Motor neuron (in vitro differentiated cells): ENCODE results near the gene STMP1. TPM values are rescaled to one million over a fixed set of nuclear protein-coding genes. Genes with fewer than 3 reads are reported as not detected.

ENCODE experiments used
- ATAC-seq, 8 experiments: fragments of 200-7000 bp; cut with Tn5 transposase; replicated peaks in 6 of 8; 2 replicates each; pipeline ENCODE4 v1.8.0; 2021; ENCODE audit warnings: mild to moderate bottlenecking in 8 of 8, moderate library complexity in 8 of 8
- H3K27ac ChIP-seq, 2 donors: fragments of 250-450 bp; sonication (Bioruptor Pico); 2 replicates each; pipeline ENCODE4 v1.9.0; 2021; ENCODE audit warnings: antibody characterized with exemption in 2 of 2, mild to moderate bottlenecking in 2 of 2, moderate library complexity in 1 of 2
- H3K4me1 ChIP-seq, 2 donors: fragments of 250-450 bp; sonication (Bioruptor Pico); replicated peaks in 1 of 2; 2 replicates each; pipeline ENCODE4 v1.6.1; 2021; ENCODE audit warnings: antibody characterized with exemption in 2 of 2, mild to moderate bottlenecking in 2 of 2, moderate library complexity in 1 of 2
- H3K4me3 ChIP-seq, 5 donors: fragments of 250-450 bp; sonication (Bioruptor Pico); 2 replicates each; pipeline ENCODE4 v1.9.0; 2021; ENCODE audit warnings: antibody characterized with exemption in 5 of 5, mild to moderate bottlenecking in 5 of 5, moderate library complexity in 4 of 5
- WGBS, 10 experiments: fragments of 450-650 bp; shearing (Covaris generic); methylation state at CpG; one replicate each; pipeline ENCODE4 v1.0.0; 2022; 5-methylcytosine and 5-hydroxymethylcytosine counted together
- in situ Hi-C, 9 experiments: fragments of 400-800 bp; cut with MboI; loops; one replicate each; pipeline ENCODE4 v1.15.0; 2021; ENCODE audit warnings: low sequenced_read_pairs in 9 of 9, low pct_unique_long_range_greater_than_20kb in 2 of 9; ENCODE audit not compliant: unreplicated experiment in 9 of 9
- total RNA-seq, 8 experiments: library from RNA; unstranded; fragments of 300-600 nt; gene quantifications; 2 replicates each; pipeline versions ENCODE4 v1.2.3 to v1.2.4, GENCODE V29; 2022

STMP1 gene
- total RNA-seq, 8 experiments from 2014 or later = 17.0 to 39.7 (median 29.1) TPM

- WGBS, 10 experiments = 73 to 94% (median 90%) methylated on average over 3 to 7 of the region's 14 CpGs; no CpG with 5 or more reads in 6 of the 10 experiments
- Histone ChIP-seq H3K27ac (no peak overlapping the region), H3K4me3 (no peak overlapping the region), H3K4me1 (no peaks in the 10 kb centered on the region)
- ATAC-seq = no peak
- in situ Hi-C loops = no loop called here
Measured at GRCh38 chr7:135708041-135708440, 45.7 kb downstream of the STMP1 start.

GRCh38 chr7:135709508-135709907, 47.2 kb downstream of the STMP1 start:
- in situ Hi-C loops = no loop called here
- no peak for ATAC-seq
- no peak overlapping the region for H3K4me3 ChIP-seq
- no peak overlapping the region for H3K27ac ChIP-seq
- 20 to 100% (median 97%) methylated on average over 1 to 3 of the region's 3 CpGs; no CpG with 5 or more reads in 1 of the 10 experiments for WGBS, 10 experiments
- no peaks in the 10 kb centered on the region for H3K4me1 ChIP-seq

- peak in 1 of 8 experiments; percentile 48 for ATAC-seq
- 20 to 100% (median 91%) methylated on average over 1 to 6 of the region's 11 CpGs; no CpG with 5 or more reads in 3 of the 10 experiments for WGBS, 10 experiments
- in situ Hi-C loops = no loop called here
- no peak overlapping the region for H3K27ac ChIP-seq
- H3K4me3 ChIP-seq = no peak overlapping the region
- no peaks in the 10 kb centered on the region for H3K4me1 ChIP-seq
Measured at GRCh38 chr7:135710417-135711138, 48.3 kb downstream of the STMP1 start.

GRCh38 chr7:135711139-135711469, 48.8 kb downstream of the STMP1 start:
- Histone ChIP-seq H3K4me3 (no peak overlapping the region), H3K27ac (no peak overlapping the region), H3K4me1 (no peaks in the 10 kb centered on the region)
- ATAC-seq = no peak
- WGBS, 10 experiments = 0 to 100% (median 75%) methylated on average over 1 to 4 of the region's 8 CpGs; no CpG with 5 or more reads in 5 of the 10 experiments
- in situ Hi-C loops = no loop called here

GRCh38 chr7:135712182-135712782, 50.0 kb downstream of the STMP1 start:
- Histone ChIP-seq H3K4me3 (no peak overlapping the region), H3K4me1 (no peaks in the 10 kb centered on the region), H3K27ac (no peak overlapping the region)
- WGBS, 10 experiments = 33 to 83% (median 66%) methylated on average over 1 to 3 of the region's 4 CpGs; no CpG with 5 or more reads in 1 of the 10 experiments
- peak in 1 of 8 experiments; percentile 48 for ATAC-seq
- in situ Hi-C loops = no loop called here

GRCh38 chr7:135712796-135713195, 50.5 kb downstream of the STMP1 start:
- Histone ChIP-seq H3K4me3 (no peak overlapping the region), H3K4me1 (no peaks in the 10 kb centered on the region)
- WGBS, 10 experiments = 40 to 100% (median 82%) methylated on average over 1 to 7 of the region's 7 CpGs

DNA sequence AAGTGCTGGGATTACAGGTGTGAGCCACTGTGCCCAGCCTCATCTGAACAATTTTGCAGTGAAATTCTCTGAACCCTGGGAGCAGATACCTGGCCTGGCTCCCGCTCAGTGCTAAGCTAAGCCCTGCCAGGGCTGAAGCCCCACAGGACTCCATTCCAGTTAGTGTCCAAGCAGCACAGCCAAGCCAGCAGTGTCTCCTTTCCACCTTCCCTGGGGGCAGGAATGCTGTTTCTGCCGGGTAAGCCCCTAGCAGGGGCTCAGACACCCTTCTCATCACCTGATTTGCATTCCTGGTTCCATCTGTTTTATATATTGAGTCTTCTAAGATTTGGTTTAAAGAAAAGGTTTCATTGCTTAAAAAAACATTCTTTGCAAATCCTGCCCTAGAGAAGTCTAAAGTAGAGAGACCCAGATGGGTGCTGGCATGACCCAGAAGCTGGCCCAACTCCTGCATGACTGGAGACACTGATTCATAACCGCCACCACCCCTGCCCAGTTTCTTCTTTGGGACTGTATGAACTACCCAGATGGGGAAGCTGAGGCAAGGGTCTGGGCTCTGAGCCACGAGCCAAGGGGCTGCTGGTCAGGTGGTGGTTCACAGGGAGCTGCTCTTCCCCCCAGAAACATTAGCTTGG, 51.6 kb downstream of the STMP1 start:
- ATAC-seq = no peak
- Histone ChIP-seq H3K4me3 (no peak overlapping the region), H3K4me1 (peaks cover 2 to 3% of the 10 kb centered on the region in 2 donors), H3K27ac (no peak overlapping the region)
- in situ Hi-C loops = no loop called here
- 43 to 100% (median 82%) methylated on average over 1 to 2 of the region's 4 CpGs; no CpG with 5 or more reads in 5 of the 10 experiments for WGBS, 10 experiments

More at GRCh38 chr7:135712796-135713195, 50.5 kb downstream of the STMP1 start:
- in situ Hi-C loops = no loop called here
- no peak for ATAC-seq
- no peak overlapping the region for H3K27ac ChIP-seq

- H3K4me1 ChIP-seq = peaks cover 7% of the 10 kb centered on the region in 2 donors
- H3K4me3 ChIP-seq = no peak overlapping the region
- peak in 3 of 8 experiments; percentile 20 to 35 (median 22) for ATAC-seq
- in situ Hi-C loops = no loop called here
- H3K27ac ChIP-seq = no peak overlapping the region
- WGBS, 10 experiments = 53 to 93% (median 77%) methylated on average over 2 to 5 of the region's 20 CpGs; no CpG with 5 or more reads in 6 of the 10 experiments
Measured at GRCh38 chr7:135714534-135715009, 52.3 kb downstream of the STMP1 start.

DNA sequence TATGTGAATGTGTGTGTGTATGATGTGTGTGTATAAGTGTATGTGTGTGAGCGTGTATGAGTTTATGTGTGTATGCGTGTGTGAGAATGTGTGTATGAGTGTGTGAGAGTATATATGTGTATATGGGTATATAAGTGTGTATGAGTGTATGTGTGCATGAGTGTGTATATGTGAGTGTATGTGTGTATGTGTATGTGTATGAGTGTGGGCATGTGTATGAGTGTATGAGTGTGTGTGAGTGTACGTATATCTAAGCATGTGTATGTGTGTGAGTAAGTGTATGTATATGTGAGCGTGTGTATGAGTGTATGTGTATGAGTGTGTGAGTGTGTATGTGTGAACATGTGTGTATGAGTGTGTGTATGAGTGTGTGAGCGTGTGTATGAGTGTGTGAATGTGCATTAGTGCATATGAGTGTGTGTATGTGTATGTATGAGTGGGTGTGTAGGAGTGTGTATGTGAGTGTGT, 52.8 kb downstream of the STMP1 start:
- Histone ChIP-seq H3K4me1 (peaks cover 7% of the 10 kb centered on the region in 2 donors), H3K4me3 (no peak overlapping the region), H3K27ac (no peak overlapping the region)
- in situ Hi-C loops = no loop called here
- WGBS, 10 experiments = 80 to 100% (median 91%) methylated on average over 2 to 5 of the region's 5 CpGs; no CpG with 5 or more reads in 1 of the 10 experiments
- ATAC-seq = no peak

DNA sequence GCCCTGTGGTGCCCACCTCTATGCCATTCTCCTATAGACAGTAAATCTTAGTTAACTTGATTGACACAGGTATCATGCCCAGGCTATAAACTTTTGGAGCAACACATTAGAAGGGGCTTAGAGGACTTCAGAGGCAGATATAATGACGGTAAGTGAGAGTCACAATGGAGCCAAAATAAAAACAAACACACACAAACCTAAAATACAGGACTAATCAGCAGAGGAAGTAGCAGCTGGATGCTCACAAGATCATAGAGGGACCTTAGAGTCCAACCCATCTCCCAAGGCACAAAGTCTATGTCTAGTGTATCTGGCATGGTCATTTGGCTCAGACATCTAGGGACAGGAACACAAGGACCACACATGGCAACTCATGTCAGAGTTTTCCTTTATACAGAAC, 53.4 kb downstream of the STMP1 start:
- no peak for ATAC-seq
- whole genome bisulfite sequencing, 10 experiments = 0 to 100% (median 73%) methylated on average over 1 of the region's 1 CpG; no CpG with 5 or more reads in 4 of the 10 experiments
- in situ Hi-C loops = no loop called here
- no peak overlapping the region for H3K4me3 ChIP-seq
- no peak overlapping the region for H3K27ac ChIP-seq
- peaks cover 7% of the 10 kb centered on the region in 2 donors for H3K4me1 ChIP-seq

DNA sequence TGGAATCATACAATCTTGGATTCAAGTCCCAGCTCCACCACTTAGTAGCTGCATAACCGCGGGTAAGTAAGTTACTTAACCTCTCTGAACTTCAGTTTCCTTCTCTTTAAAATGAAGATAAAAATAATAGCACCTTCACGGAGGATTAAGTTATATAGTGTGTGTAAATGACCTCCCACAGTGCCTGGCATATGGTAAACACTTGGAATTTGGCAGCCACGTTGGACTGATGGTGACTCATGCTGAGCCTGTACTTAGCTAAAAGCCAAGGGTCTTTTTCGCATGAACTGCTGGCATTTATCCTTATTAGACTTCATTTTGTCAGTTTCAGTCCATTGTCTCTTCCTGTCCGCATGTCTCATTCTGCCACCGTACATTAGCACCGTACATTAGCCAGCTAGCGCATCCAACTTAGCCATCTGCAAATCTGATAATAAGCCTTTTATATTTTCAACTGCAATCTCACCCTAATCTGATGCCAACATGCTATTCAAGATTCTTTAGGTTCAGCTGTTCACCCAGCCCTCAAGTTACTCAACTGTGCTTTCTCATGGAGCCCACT, 54.4 kb downstream of the STMP1 start:
- Histone ChIP-seq H3K27ac (no peak overlapping the region), H3K4me3 (no peak overlapping the region), H3K4me1 (peaks cover 7% of the 10 kb centered on the region in 2 donors)
- peak in 3 of 8 experiments; percentile 69 to 86 (median 82) for ATAC-seq
- in situ Hi-C loops = no loop called here
- WGBS, 10 experiments = 0 to 100% (median 76%) methylated on average over 1 to 9 of the region's 9 CpGs

DNA sequence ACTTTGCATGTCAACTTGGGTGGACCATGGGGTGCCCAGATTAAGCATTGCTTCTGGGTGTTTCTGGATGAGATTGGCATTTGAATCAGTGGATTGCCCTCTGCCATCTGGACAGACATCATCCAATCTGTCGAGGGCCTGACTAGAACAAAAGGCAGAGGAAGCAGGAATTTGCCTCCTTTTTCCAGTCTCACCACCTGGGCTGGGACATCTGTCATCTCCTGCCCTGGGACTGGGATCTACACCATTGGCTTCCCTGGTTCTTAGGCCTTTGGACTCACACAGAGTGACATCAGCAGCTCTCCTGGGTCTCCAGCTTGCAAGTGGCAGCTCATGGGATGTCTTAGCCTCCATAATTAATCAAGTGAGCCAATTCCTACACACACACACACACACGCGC, 55.4 kb downstream of the STMP1 start:
- 67 to 100% (median 100%) methylated on average over 1 to 3 of the region's 3 CpGs; no CpG with 5 or more reads in 5 of the 10 experiments for WGBS, 10 experiments
- H3K27ac ChIP-seq = no peak overlapping the region
- no peak overlapping the region for H3K4me3 ChIP-seq
- peak in 1 of 8 experiments; percentile 56 for ATAC-seq
- in situ Hi-C loops = no loop called here
- H3K4me1 ChIP-seq = peaks cover 7% of the 10 kb centered on the region in 2 donors

DNA sequence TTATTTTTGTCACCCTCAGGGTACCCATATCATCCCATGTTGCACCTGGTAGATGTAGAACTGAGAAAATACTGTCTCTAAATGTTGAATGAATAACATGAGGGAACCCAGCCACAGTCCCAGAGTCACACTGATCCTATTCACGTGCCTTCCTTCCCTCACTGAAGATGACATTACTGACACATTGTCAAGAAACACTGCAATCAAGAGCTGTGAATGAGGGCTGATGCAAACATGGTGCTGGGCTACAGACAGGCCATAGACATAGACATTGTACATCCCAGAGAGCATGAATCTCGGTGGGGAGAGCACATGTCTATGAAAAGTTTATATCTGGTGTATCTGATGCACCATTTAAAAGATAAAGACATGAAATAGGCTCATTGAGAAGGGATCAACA, 55.9 kb downstream of the STMP1 start:
- H3K4me1 ChIP-seq = peaks cover 7% of the 10 kb centered on the region in 2 donors
- H3K27ac ChIP-seq = no peak overlapping the region
- no peak for ATAC-seq
- in situ Hi-C loops = no loop called here
- 17 to 100% (median 78%) methylated on average over 1 to 2 of the region's 2 CpGs; no CpG with 5 or more reads in 2 of the 10 experiments for WGBS, 10 experiments
- H3K4me3 ChIP-seq = no peak overlapping the region
